GM12878 (cell line): ENCODE data around the gene NLGN2. TPM values are rescaled to one million over a fixed set of nuclear protein-coding genes. Genes with fewer than 3 reads are reported as not detected.

Experiments used
- DPF2 ChIP-seq: fragments of 450-650 bp; IDR thresholded peaks from 2 replicates; pipeline ENCODE4 v1.6.1; 2017; ENCODE audit warnings: mild to moderate bottlenecking
- E2F8 ChIP-seq: fragments of 450-650 bp; IDR thresholded peaks from 2 replicates; pipeline ENCODE4 v1.6.1; 2018; ENCODE audit warnings: mild to moderate bottlenecking, low read depth, moderate library complexity; ENCODE audit not compliant: partially characterized antibody
- GATAD2B ChIP-seq: fragments of 450-650 bp; conservative IDR thresholded peaks from 2 replicates; pipeline ENCODE4 v1.6.1; 2017; ENCODE audit warnings: low read depth, mild to moderate bottlenecking, moderate library complexity
- KLF5 ChIP-seq: fragments of 450-650 bp; IDR thresholded peaks from 2 replicates; pipeline ENCODE4 v1.6.1; 2014; ENCODE audit warnings: mild to moderate bottlenecking; ENCODE audit not compliant: partially characterized antibody
- MLLT1 ChIP-seq: fragments of 450-650 bp; IDR thresholded peaks from 2 replicates; pipeline ENCODE4 v1.6.1; 2016; ENCODE audit warnings: mild to moderate bottlenecking
- MXI1 ChIP-seq: fragments of 150-350 bp; IDR thresholded peaks from 2 replicates; pipeline ENCODE4 v1.6.1; 2011; ENCODE audit warnings: low read depth, mild to moderate bottlenecking, inconsistent platforms, low read length, improper control_type of control experiment
- MYC ChIP-seq: IDR thresholded peaks from 2 replicates; pipeline ENCODE4 v1.6.1; 2011; ENCODE audit warnings: mild to moderate bottlenecking, low read length, moderate library complexity, inconsistent platforms; ENCODE audit not compliant: insufficient read depth, insufficient replicate concordance, insufficient read length, severe bottlenecking
- NBN ChIP-seq: fragments of 450-650 bp; IDR thresholded peaks from 2 replicates; pipeline ENCODE4 v1.6.1; 2016
- PAX5 ChIP-seq: IDR thresholded peaks from 2 replicates; pipeline ENCODE4 v1.6.1; 2011; ENCODE audit warnings: low read depth, low read length, borderline replicate concordance
- POU2F2 ChIP-seq: IDR thresholded peaks from 3 replicates; pipeline ENCODE4 v1.6.1; 2011; ENCODE audit warnings: low read depth, mild to moderate bottlenecking, low read length, borderline replicate concordance
- RELA ChIP-seq: fragments of 450-650 bp; IDR thresholded peaks from 2 replicates; pipeline ENCODE4 v1.8.0; 2014; ENCODE audit warnings: borderline replicate concordance; ENCODE audit not compliant: partially characterized antibody
- SMAD5 ChIP-seq: IDR thresholded peaks from 2 replicates; pipeline ENCODE4 v1.6.1; 2016; ENCODE audit warnings: antibody characterized with exemption, low read depth
- TCF3 ChIP-seq: IDR thresholded peaks from 2 replicates; pipeline ENCODE4 v1.6.1; 2012; ENCODE audit warnings: low read depth, mild to moderate bottlenecking, low read length, borderline replicate concordance; ENCODE audit not compliant: insufficient read depth
- ZNF384 ChIP-seq: IDR thresholded peaks from 2 replicates; pipeline ENCODE4 v1.6.1; 2012; ENCODE audit warnings: low read depth, mild to moderate bottlenecking, low read length, improper control_type of control experiment, borderline replicate concordance
- ZNF622 ChIP-seq: fragments of 450-650 bp; IDR thresholded peaks from 2 replicates; pipeline ENCODE4 v1.6.1; 2017; ENCODE audit warnings: mild to moderate bottlenecking, inconsistent platforms
- polyA plus RNA-seq, 11 experiments: library from polyadenylated mRNA; depleted of rRNA in 4 of 11; unstranded in 6 of 11; stranded (reverse) in 5 of 11; fragments of >200 nt; fragmentation: Nextera tagmentation in 4 of 11; fragmentation: Illumina TruSeq in 1 of 11; extraction: Ambion mirVana in 4 of 11; extraction: Trizol in 1 of 11; gene quantifications; 1 replicate in 1 of 11; 2 replicates in 10 of 11; pipeline versions ENCODE4 v1.2.1 to v1.2.3, GENCODE V29; 2011 to 2016; ENCODE audit warnings: inconsistent platforms in 2 of 11, missing spikeins in 2 of 11, low read depth in 1 of 11
- total RNA-seq, 4 experiments: library from RNA; depleted of rRNA in 3 of 4; stranded (reverse); fragments of >200 nt in 3 of 4; fragmentation: Illumina TruSeq in 1 of 4; extraction: Trizol in 1 of 4; gene quantifications; 2 replicates each; pipeline versions ENCODE4 v1.2.1 to v1.2.3, GENCODE V29; 2013 to 2021
- TF ChIP-seq, protein P1 (sequence below): fragments of 450-650 bp; conservative IDR thresholded peaks from 2 replicates; pipeline ENCODE4 v1.6.1; 2017; ENCODE audit warnings: mild to moderate bottlenecking, moderate library complexity
- TF ChIP-seq, protein P2 (sequence below): IDR thresholded peaks from 2 replicates; pipeline ENCODE4 v1.6.1; 2012; ENCODE audit warnings: mild to moderate bottlenecking, low read depth, low read length
- TF ChIP-seq, protein P3 (sequence below): fragments of 450-650 bp; IDR thresholded peaks from 2 replicates; pipeline ENCODE4 v1.6.1; 2017; ENCODE audit warnings: antibody characterized with exemption, mild to moderate bottlenecking, moderate library complexity

The NLGN2 gene
- total and polyA plus RNA-seq, 10 of the 15 experiments (the other 5 are each of a cell fraction or from before 2014, with no cell fraction given): 0.02 to 0.87 (median 0.11) TPM; not detected in 2

GRCh38 chr17:7440834-7441195 is 33.2 kb downstream of the NLGN2 start (continued):
- TF ChIP-seq, protein P1, sequence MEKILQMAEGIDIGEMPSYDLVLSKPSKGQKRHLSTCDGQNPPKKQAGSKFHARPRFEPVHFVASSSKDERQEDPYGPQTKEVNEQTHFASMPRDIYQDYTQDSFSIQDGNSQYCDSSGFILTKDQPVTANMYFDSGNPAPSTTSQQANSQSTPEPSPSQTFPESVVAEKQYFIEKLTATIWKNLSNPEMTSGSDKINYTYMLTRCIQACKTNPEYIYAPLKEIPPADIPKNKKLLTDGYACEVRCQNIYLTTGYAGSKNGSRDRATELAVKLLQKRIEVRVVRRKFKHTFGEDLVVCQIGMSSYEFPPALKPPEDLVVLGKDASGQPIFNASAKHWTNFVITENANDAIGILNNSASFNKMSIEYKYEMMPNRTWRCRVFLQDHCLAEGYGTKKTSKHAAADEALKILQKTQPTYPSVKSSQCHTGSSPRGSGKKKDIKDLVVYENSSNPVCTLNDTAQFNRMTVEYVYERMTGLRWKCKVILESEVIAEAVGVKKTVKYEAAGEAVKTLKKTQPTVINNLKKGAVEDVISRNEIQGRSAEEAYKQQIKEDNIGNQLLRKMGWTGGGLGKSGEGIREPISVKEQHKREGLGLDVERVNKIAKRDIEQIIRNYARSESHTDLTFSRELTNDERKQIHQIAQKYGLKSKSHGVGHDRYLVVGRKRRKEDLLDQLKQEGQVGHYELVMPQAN: no peak
- no peak for TF ChIP-seq MYC
- TF ChIP-seq NBN: 0 out of 2 replicates have a peak, but pooled peaks have one; percentile 66
- peak; percentile 32; the same call in 1 of the 3 replicates for TF ChIP-seq POU2F2
- TF ChIP-seq SMAD5: no peak
- peak; percentile 48; the same call in 1 of the 2 replicates for TF ChIP-seq PAX5
- TF ChIP-seq MLLT1: no peak
- TF ChIP-seq, protein P2, sequence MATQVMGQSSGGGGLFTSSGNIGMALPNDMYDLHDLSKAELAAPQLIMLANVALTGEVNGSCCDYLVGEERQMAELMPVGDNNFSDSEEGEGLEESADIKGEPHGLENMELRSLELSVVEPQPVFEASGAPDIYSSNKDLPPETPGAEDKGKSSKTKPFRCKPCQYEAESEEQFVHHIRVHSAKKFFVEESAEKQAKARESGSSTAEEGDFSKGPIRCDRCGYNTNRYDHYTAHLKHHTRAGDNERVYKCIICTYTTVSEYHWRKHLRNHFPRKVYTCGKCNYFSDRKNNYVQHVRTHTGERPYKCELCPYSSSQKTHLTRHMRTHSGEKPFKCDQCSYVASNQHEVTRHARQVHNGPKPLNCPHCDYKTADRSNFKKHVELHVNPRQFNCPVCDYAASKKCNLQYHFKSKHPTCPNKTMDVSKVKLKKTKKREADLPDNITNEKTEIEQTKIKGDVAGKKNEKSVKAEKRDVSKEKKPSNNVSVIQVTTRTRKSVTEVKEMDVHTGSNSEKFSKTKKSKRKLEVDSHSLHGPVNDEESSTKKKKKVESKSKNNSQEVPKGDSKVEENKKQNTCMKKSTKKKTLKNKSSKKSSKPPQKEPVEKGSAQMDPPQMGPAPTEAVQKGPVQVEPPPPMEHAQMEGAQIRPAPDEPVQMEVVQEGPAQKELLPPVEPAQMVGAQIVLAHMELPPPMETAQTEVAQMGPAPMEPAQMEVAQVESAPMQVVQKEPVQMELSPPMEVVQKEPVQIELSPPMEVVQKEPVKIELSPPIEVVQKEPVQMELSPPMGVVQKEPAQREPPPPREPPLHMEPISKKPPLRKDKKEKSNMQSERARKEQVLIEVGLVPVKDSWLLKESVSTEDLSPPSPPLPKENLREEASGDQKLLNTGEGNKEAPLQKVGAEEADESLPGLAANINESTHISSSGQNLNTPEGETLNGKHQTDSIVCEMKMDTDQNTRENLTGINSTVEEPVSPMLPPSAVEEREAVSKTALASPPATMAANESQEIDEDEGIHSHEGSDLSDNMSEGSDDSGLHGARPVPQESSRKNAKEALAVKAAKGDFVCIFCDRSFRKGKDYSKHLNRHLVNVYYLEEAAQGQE: no peak
- TF ChIP-seq DPF2: no peak; the same call in 1 of the 2 replicates
- TF ChIP-seq TCF3: no peak
- TF ChIP-seq KLF5: no peak
- TF ChIP-seq GATAD2B: peak; percentile 77
- no peak for TF ChIP-seq ZNF622
- TF ChIP-seq MXI1: no peak
- no peak for TF ChIP-seq ZNF384
- TF ChIP-seq E2F8: no peak
- TF ChIP-seq, protein P3, sequence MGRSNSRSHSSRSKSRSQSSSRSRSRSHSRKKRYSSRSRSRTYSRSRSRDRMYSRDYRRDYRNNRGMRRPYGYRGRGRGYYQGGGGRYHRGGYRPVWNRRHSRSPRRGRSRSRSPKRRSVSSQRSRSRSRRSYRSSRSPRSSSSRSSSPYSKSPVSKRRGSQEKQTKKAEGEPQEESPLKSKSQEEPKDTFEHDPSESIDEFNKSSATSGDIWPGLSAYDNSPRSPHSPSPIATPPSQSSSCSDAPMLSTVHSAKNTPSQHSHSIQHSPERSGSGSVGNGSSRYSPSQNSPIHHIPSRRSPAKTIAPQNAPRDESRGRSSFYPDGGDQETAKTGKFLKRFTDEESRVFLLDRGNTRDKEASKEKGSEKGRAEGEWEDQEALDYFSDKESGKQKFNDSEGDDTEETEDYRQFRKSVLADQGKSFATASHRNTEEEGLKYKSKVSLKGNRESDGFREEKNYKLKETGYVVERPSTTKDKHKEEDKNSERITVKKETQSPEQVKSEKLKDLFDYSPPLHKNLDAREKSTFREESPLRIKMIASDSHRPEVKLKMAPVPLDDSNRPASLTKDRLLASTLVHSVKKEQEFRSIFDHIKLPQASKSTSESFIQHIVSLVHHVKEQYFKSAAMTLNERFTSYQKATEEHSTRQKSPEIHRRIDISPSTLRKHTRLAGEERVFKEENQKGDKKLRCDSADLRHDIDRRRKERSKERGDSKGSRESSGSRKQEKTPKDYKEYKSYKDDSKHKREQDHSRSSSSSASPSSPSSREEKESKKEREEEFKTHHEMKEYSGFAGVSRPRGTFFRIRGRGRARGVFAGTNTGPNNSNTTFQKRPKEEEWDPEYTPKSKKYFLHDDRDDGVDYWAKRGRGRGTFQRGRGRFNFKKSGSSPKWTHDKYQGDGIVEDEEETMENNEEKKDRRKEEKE: no peak
- peak; percentile 69 for TF ChIP-seq RELA
